PC-3 (cell line): Measurements from ENCODE around the gene PRL. TPM values are rescaled to one million over a fixed set of nuclear protein-coding genes. Genes with fewer than 3 reads are reported as not detected.

Source experiments
- ATAC-seq: fragments of 200-7000 bp; cut with Tn5 transposase; 2 replicates; pipeline ENCODE4 v1.9.1; 2020; ENCODE audit warnings: mild to moderate bottlenecking, moderate library complexity
- BruUV-seq: library from RNA; stranded (reverse); fragments of 400-500 nt; replicated peaks from 2 replicates; lab custom pipeline; 2021; lab: Mats Ljungman, UMichigan
- CTCF ChIA-PET: fragments of 300-600 bp; sonication (Branson Sonifier 250); formaldehyde crosslinking; loops from one replicate; lab custom pipeline; 2022; ENCODE audit warnings: antibody characterized with exemption; lab: Charles Lee
- POLR2A ChIA-PET: fragments of 300-600 bp; sonication (Branson Sonifier 250); formaldehyde crosslinking; loops from one replicate; lab custom pipeline; 2022; ENCODE audit warnings: antibody characterized with exemption; ENCODE audit not compliant: unreplicated experiment; lab: Charles Lee
- DNase-seq: peaks from one replicate; pipeline ENCODE4 v3.0.0-alpha.2; 2015
- H2AFZ ChIP-seq: fragments of 300-600 bp; sonication (generic); 2 replicates; pipeline ENCODE4 v1.6.0; 2016; ENCODE audit warnings: antibody characterized with exemption, low read length
- H3F3A ChIP-seq: fragments of 300-600 bp; sonication (generic); one replicate; pipeline ENCODE4 v1.6.0; 2017; ENCODE audit warnings: antibody characterized with exemption, low read length, control low read depth, mild to moderate bottlenecking; ENCODE audit not compliant: unreplicated experiment
- H3K27ac ChIP-seq: fragments of 300-600 bp; sonication (generic); 2 replicates; pipeline ENCODE4 v1.5.1; 2016; ENCODE audit warnings: mild to moderate bottlenecking, low read length
- H3K27me3 ChIP-seq: fragments of 300-600 bp; sonication (generic); 2 replicates; pipeline ENCODE4 v1.6.1; 2016; ENCODE audit warnings: low read length, mixed read lengths
- H3K36me3 ChIP-seq: fragments of 300-600 bp; sonication (generic); 2 replicates; pipeline ENCODE4 v1.6.1; 2016; ENCODE audit warnings: low read depth, mixed run types, low read length, mixed read lengths
- H3K4me1 ChIP-seq: fragments of 300-600 bp; sonication (generic); 2 replicates; pipeline ENCODE4 v1.5.1; 2016; ENCODE audit warnings: low read length; ENCODE audit not compliant: insufficient read depth
- H3K4me2 ChIP-seq: fragments of 300-600 bp; sonication (generic); 2 replicates; pipeline ENCODE4 v1.6.0; 2016; ENCODE audit warnings: low read length
- H3K4me3 ChIP-seq: fragments of 300-600 bp; sonication (generic); 2 replicates; pipeline ENCODE4 v1.5.1; 2016; ENCODE audit warnings: mild to moderate bottlenecking, low read length, mixed read lengths
- H3K79me2 ChIP-seq: fragments of 300-600 bp; sonication (generic); 2 replicates; pipeline ENCODE4 v1.6.1; 2017; ENCODE audit warnings: low read length, mixed read lengths
- H3K9ac ChIP-seq: fragments of 300-600 bp; sonication (generic); 2 replicates; pipeline ENCODE4 v1.6.0; 2016; ENCODE audit warnings: mild to moderate bottlenecking, low read length
- H3K9me2 ChIP-seq: fragments of 300-600 bp; sonication (generic); replicated peaks from 2 replicates; pipeline ENCODE4 v1.6.1; 2016; ENCODE audit warnings: mixed run types, low read length, mixed read lengths
- H3K9me3 ChIP-seq: fragments of 300-600 bp; sonication (generic); 2 replicates; pipeline ENCODE4 v1.6.1; 2016; ENCODE audit warnings: low read length, mixed read lengths
- H4K20me1 ChIP-seq: fragments of 300-600 bp; sonication (generic); 2 replicates; pipeline ENCODE4 v1.6.1; 2016; ENCODE audit warnings: low read length, mixed read lengths
- CTCF ChIP-seq: fragments of 300-600 bp; sonication (generic); conservative IDR thresholded peaks from 2 replicates; pipeline ENCODE4 v1.5.1; 2017; ENCODE audit warnings: antibody characterized with exemption, low read depth, mild to moderate bottlenecking, low read length
- EZH2 ChIP-seq: fragments of 300-600 bp; sonication (generic); IDR thresholded peaks from one replicate; pipeline ENCODE4 v1.6.1; 2017; ENCODE audit warnings: antibody characterized with exemption, mild to moderate bottlenecking, low read length; ENCODE audit not compliant: unreplicated experiment
- EZH2phosphoT487 ChIP-seq: fragments of 300-600 bp; sonication (generic); IDR thresholded peaks from 2 replicates; pipeline ENCODE4 v1.6.1; 2018; ENCODE audit warnings: mild to moderate bottlenecking, antibody characterized with exemption, low read length, borderline replicate concordance
- intact Hi-C: fragments of 100-400 bp; cut with micrococcal nuclease; formaldehyde crosslinking; loops from 2 replicates; pipeline ENCODE4 v1.9.0; 2023
- total RNA-seq: library from RNA; depleted of rRNA; stranded (reverse); fragments of >200 nt; gene quantifications from 2 replicates; pipeline ENCODE4 v1.2.3, GENCODE V29; 2014

PRL gene
- total RNA-seq, 1 experiment from 2014 or later: not detected

GRCh38 chr6:22302838-22303237, 6.0 kb upstream of the PRL start:
- H3K27me3 ChIP-seq: no peaks in the 10 kb centered on the region
- no peaks in the 10 kb centered on the region for H3F3A ChIP-seq
- H3K4me3 ChIP-seq: no peak overlapping the region
- H3K4me2 ChIP-seq: no peak overlapping the region
- intact Hi-C loops: no loop called here
- BruUV-seq: no TSS peak
- ATAC-seq (no peak), DNase-seq (no peak)
- no peak overlapping the region for H3K27ac ChIP-seq
- H3K9ac ChIP-seq: no peak overlapping the region
- no peaks in the 10 kb centered on the region for H3K36me3 ChIP-seq
- no peak overlapping the region for H2AFZ ChIP-seq
- no peaks in the 10 kb centered on the region for H3K79me2 ChIP-seq
- H3K9me2 ChIP-seq: 0 out of 2 replicates have a peak, but pooled peaks cover 3% of the 10 kb centered on the region
- no peaks in the 10 kb centered on the region for H3K4me1 ChIP-seq
- TF ChIP-seq CTCF: no peak
- TF ChIP-seq EZH2phosphoT487: no peak
- TF ChIP-seq EZH2: no peak
- H3K9me3 ChIP-seq: no peaks in the 10 kb centered on the region
- no peaks in the 10 kb centered on the region for H4K20me1 ChIP-seq
- ChIA-PET CTCF (no interaction called here), POLR2A (no interaction called here)

- intact Hi-C loops: no loop called here
- BruUV-seq: no TSS peak
- no peaks in the 10 kb centered on the region for H3F3A ChIP-seq
- H3K27ac ChIP-seq: no peak overlapping the region
- H3K36me3 ChIP-seq: no peaks in the 10 kb centered on the region
- CTCF ChIA-PET: no interaction called here
- H3K4me1 ChIP-seq: no peaks in the 10 kb centered on the region
- H3K9ac ChIP-seq: no peak overlapping the region
- H4K20me1 ChIP-seq: no peaks in the 10 kb centered on the region
- H3K27me3 ChIP-seq: no peaks in the 10 kb centered on the region
- DNase-seq (no peak), ATAC-seq (no peak)
- no peaks in the 10 kb centered on the region for H3K9me3 ChIP-seq
- H3K4me2 ChIP-seq: no peak overlapping the region
- H2AFZ ChIP-seq: no peak overlapping the region
- H3K4me3 ChIP-seq: no peak overlapping the region
- POLR2A ChIA-PET: no interaction called here
- TF ChIP-seq CTCF (no peak), EZH2 (no peak)
- no peaks in the 10 kb centered on the region for H3K79me2 ChIP-seq
- 0 out of 2 replicates have a peak, but pooled peaks cover 3% of the 10 kb centered on the region for H3K9me2 ChIP-seq
These were observed 3.6 kb upstream of the PRL start for GRCh38 chr6:22300273-22300998.

GRCh38 chr6:22298475-22298890, 1.6 kb upstream of the PRL start:
- H3K9me2 ChIP-seq: no peaks in the 10 kb centered on the region
- no peak for ATAC-seq
- no peak overlapping the region for H3K4me2 ChIP-seq
- H2AFZ ChIP-seq: no peak overlapping the region
- ChIA-PET POLR2A (no interaction called here), CTCF (no interaction called here)
- no peak overlapping the region for H3K27ac ChIP-seq
- no peak overlapping the region for H3K9ac ChIP-seq
- no peaks in the 10 kb centered on the region for H3F3A ChIP-seq
- H4K20me1 ChIP-seq: no peaks in the 10 kb centered on the region
- H3K4me1 ChIP-seq: no peaks in the 10 kb centered on the region
- H3K27me3 ChIP-seq: no peaks in the 10 kb centered on the region
- no TSS peak for BruUV-seq
- intact Hi-C loops: no loop called here
- no peaks in the 10 kb centered on the region for H3K9me3 ChIP-seq
- no peak overlapping the region for H3K4me3 ChIP-seq
- no peaks in the 10 kb centered on the region for H3K79me2 ChIP-seq
- DNase-seq: no peak
- no peaks in the 10 kb centered on the region for H3K36me3 ChIP-seq
- TF ChIP-seq EZH2phosphoT487 (no peak), EZH2 (no peak), CTCF (no peak)
